NCI-H2107 treated with DMSO at 0.1 percent for 48 hours (cell line): ENCODE measurements around the gene DOLPP1.

Experiments
- DNase-seq: peaks from one replicate; lab custom pipeline; 2025; ENCODE audit not compliant: unreplicated experiment; lab: John Stamatoyannopoulos, UW

DOLPP1 gene

DNA sequence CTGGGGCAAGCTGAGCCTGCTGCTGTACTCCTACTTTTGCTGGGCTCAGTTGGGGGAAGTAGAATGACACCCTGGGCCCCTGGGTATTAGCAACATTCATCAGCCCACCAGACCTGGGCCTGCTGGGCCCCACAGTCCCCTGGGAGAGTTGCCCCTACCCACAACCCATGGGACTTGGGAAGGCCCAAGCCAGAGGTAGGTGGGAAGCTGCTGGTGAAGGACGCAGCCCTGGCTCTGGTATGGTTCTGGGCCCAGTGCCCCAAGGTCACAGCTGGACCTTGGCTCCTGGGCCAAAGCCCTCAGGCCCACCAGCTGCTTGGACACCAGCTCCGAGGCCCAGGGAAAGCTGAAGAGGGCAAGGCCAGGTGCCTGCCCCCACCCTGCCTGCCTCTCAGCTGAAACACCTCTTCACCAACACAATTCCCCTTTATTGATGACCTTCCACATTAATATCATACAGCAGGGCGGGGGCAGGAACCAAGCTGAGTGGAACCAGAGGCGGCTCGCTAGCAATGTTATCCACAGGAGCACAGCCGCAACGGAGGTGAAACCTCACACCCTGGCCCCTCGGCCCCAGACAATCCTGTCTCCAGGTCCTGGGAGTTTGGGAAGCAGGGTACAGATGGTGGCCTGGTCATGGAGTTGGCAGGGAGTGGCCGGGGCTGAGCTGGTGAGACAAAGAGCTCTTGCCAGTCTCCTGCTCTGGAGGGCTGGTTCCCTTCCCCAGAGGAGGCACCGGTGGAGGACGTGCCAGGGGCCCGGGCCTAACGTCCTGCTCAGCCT lies 13.7 kb downstream of the DOLPP1 start:
- DNase-seq = no peak

DNA sequence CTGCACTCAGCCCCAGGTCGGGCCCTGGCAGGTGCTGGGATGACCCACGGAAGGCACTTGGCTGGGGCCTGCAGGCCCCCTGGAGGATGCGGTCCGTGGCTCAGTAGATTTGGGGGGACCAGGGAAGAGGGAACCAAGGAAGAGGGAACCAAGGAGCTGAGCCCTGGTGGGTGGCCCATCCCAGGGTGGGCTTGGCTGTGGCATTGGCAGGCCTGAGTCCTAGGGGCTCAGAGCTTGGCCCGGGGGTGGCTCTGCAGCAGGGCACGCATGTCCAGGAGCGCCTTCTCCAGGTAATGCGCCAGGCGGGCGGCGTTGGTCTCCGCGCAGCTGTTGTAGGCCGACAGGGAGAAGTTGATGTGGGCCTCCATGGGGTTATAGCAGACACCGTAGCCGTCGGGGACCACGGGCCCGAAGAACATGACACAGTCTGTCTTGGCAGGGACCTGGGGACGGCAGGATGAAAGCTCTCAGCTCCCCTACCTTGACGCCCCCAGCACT lies 14.3 kb downstream of the DOLPP1 start:
- no peak for DNase-seq

DNA sequence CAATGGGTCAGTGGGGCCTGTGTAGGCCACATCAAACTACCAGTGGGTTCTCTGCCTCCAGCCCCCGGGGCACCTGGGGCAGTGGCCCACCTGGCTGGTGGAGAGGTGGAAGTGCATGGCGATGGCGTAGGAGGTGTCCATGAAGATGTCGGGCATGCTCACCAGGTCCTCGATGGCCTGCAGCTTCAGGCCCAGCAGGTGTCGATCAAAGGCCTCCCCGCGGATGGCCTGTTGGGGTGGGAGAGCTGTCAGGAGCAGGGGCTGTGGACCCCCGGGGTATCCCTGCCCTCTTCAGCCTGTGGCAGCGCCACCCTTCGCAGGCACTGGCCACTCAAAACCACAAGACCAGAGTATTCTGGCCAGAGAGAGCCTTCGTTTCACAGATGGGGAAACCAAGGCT lies 15.0 kb downstream of the DOLPP1 start:
- DNase-seq = no peak

DNA sequence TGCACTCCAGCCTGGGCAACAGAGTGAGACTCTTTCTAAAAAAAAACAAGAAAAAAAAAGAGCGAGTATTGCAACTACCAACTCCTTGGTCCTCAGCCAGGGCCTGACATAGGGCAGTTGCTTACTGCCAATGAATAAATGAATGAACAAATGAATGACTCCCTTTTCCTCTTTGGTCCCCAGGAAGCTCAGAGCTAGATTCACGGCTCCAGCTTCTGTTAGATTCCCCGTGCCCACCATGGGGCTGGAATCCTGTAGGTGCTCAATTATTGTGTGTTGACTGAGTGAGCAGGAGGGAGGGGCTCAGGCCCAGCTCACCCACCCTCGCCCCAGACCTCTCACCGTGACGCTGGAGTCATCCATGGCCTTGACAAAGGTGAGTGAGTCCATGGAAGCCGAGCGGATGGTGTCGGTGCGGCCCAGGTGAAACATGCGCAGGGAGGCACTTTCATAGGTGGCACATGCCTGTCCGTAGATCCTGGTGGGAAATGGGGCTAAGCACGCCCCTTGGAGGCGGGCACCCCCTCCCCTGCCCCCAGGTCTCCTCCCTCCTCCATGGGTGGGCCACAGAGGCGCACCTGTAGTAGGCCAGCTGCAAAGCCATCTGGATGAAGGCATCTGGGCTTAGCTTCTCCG lies 16.9 kb downstream of the DOLPP1 start:
- DNase-seq = no peak

DNA sequence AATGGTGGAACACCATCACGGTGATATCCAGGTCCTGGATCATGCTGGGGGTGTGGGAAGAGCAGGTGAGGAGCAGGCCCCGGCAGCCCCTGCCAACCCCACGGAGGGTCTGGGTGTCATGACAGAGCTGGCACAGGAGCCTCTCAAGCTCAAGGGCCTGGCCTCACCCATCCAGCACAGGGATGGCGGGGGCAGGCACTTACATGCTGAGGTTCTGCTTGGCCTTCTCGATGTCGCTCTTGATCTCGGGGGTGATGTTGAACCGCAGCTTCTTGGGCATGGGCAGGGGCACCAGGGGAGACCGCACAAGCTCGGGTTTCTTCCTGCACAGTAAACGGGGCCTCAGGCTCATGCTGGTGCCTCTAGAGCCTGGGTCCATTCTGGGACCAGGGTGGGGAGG lies 17.4 kb downstream of the DOLPP1 start:
- no peak for DNase-seq

DNA sequence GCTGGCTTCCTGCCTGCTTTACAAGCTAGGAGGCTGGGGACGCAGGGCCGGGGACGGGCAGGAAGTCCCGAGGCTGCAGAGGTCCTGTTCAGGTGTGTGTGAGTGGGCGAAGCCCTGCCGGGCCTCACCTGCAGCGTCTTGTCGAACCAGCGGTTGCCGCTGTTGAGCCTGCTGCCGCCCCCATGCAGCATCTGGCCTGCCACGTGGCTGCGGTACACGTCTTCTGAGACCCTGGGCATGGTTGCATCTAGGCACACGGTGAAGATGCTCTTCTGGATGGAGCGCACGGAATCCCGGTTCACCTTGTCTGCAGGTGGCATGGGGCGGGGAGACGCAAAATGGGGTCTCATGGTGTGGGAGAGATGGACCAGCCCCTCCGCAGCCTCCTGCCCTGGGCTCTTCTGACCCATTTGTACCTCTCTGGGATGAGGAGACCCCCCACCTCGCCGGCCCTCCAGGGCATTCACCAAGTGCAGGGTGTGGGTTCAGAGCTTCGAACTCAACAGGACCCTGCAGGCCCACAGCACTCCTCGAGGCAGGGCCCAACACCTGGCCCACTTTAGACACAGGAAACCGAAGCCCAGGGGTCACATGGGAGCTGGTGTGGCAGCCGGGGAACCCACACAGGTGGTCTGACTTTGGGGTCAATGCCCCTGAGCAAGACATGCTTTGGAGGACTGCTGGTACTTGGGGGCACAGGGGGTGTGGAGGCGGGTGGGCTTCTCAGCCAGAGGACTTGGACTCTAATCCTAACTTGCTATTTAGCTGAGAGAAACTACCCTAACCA lies 19.7 kb downstream of the DOLPP1 start:
- DNase-seq = no peak

DNA sequence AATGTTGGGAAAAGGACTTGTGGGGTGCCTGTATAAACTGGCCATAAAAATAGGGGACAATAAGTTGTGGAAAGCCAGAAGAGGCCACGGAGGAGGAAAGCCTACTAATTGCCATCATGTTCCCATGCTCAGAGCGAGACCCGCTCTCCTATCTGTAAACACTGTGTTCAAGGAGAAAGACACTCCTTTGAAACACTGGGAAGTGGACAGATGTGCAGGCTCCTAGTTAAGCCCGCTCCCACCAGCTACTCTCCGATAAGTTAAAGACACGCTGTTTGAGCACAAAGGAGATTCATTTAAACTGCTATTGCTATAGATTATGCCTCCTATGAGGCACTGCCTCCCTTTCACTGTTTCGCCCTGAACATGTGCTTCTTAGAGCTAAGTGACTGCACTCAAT lies 20.4 kb downstream of the DOLPP1 start:
- DNase-seq = no peak

DNA sequence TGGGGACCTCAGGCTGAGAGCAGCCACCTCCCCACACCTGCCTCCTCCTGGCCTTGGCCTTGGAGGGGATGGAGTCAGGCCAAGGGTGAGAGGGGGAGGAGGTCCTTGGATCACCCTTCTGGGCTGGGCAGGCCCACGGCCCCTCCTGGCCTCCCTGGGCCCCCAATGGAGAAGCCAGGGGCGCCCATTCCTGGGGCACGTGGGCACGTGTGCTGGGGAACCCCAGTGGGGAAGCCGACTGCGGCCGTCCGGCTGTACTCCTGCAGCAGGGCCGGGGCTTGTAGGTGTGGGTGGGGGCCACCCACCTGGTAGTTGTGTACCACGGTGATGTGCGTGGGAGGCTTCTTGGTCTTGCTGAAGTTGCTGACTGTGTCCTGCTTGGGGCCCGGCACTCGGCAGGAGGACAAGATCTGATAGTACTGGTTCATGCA lies 21.2 kb downstream of the DOLPP1 start:
- no peak for DNase-seq

DNA sequence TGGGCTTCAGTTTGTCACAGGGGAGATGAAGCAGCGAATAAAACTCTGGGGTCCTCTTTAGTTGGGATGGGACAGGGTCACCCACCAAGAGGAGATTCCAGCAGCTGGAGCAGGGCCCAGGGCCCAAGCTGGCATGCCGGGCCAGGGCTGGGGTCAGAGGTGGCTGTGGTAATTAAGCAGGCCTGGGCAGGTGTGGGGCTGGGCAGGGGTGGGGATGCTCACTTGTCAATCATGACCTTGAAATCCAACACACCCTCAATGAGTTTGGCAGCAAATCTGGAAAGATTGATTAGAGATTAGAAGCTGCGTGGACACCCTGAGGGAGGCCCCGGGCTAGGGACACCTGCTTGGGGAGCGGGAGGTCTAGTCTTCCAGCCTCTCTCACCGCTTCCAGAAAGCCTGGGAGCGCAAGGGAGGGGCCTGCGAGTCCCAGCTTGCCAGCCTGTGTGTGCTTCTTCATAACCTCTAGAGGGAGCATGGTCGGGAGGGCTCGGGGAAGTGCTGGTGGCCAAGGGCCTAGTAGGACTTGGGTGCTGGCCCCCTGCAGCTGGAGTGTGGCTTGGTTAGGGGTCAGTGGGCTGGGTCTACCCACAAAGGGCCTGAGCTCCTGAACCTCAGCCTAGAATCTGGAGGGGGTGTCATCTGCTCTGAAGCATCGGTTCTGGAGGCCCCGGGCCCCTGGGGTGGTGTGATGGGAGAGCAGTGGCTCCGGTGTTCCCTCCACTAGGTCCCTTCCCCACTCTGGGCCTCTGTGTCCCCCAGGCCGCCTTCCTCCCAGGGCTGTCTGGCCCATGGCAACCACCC lies 22.1 kb downstream of the DOLPP1 start:
- no peak for DNase-seq

DNA sequence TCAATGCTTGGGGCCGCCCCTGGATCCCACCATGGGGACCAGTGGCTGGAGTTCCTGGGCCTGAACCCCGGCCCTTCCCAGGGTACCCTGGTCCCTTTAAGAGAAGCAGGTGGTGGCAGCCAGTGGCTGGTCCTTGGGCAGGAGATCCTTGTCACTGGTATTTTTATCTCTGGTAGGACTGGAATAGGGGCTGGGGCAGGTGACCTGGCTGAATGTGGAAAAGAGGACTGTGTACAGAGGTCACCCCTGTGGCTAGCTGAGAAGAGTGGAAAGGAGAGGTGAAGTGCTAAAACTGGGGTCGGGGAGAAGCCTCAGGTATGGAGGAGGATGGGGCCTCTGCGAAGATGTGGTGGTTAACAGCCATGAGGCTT lies 22.7 kb downstream of the DOLPP1 start:
- DNase-seq = no peak

DNA sequence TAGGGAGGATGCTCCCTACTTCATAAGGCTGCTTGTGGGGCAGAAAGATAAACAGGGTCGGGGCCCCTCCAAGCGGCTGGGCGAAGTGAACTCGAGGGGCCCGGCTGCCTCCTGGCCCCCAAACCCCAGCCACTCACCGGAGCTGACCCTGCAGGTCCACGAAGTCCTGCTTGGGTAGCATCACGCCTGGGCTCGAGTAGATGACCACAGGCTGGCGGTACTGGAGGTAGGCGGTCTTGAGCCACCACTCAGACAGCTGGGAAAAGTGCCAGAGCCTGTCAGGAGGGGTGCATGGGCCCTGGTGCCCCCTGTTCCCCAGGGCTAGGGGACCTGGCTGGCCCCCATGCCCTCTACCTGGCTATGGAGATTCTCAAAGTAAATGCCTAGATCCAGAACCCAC lies 23.1 kb downstream of the DOLPP1 start:
- DNase-seq = no peak

DNA sequence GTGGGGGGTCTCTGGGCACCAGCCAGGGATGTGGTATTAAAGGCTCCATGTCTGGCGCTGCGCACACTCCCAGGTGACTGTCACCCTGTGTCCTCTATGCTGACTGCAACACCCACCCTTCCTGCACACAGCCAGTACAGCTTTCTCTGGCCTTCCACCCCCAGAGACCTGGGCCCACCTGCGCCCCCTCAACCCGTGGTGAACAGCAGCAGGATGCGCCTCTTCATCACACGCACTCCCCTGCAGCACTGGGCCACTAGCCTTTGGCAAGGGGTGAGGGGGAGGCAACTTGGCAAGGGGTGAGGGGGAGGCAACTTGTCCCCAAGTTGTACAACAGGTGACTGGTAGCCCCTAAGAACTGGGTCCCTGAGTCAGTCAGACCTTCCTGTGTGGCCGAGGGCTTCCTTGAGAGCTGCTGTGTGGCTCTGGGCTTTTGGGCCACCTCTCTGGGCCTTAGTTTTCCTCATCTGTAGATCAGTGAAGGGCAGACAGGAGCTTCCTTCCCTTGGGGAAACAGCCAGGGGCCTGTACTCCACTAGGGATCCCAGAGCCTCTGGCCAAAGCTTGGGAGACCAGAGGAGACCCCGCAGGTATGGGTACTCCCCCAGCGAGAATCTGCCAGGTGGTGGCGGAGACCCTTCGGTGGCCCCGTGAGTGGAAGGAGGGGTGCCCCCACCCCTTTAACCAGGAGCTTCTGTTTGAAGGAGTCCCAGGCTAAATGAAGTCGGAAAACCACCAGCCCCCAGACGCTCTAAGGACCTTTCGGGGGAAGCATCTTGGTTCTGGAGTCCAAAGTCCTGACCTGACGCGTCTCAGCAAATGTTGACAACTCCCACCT lies 25.2 kb downstream of the DOLPP1 start:
- no peak for DNase-seq

DNA sequence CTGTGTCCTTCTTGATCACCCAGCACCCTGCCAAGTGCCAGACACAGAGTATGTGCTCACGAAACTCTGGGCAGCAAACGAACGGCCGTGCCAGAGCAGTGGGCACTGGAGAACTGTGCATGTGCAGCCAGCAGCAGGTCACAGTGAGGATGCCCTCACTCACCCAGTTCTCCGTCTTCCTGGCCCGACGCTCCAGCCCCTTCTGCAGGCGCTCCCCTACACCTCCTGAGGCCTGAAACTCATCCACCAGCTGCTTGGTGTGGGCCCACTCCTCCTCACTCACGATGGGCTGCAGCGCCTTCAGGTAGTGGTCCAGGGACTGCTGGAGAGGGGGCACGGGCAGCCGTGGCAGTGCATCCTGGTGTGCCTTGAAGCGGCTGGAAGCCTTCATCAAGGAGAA lies 26.7 kb downstream of the DOLPP1 start:
- no peak for DNase-seq

DNA sequence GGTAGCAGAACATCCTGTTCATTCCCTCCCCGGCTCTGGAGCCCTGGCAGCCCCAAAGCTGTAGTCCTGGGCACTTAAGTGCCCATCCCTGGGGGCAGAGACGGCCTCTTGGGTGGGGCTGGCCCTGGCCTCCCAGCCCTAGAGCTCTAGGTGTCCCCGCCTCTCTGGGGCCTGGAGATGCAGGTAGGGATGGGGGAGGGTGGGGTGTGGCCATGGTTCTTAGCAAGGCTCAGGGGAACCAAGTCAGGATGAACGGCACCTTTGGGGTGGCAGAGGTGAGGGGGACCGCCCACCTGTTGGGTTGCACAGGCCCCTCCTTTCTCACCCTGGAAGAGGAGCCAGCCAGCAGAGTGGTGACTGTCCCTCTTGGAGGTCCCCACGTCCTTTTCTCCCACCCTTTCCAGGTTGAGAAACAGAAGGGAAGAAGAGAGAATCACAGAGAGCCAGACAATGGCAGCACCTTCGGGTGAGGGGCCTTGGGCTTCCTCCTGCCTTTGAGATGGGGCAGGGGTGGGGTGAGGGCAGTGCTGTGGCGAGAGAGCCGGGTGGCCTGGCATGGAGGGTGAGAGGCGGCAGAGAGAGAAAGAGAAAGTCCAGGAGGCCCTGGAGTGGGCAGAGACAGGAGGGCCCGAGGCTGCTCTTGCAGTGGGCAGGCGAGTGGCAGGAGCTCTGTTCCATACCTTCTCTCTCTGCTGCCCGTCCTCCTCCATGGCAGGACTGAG lies 27.3 kb downstream of the DOLPP1 start:
- no peak for DNase-seq

DNA sequence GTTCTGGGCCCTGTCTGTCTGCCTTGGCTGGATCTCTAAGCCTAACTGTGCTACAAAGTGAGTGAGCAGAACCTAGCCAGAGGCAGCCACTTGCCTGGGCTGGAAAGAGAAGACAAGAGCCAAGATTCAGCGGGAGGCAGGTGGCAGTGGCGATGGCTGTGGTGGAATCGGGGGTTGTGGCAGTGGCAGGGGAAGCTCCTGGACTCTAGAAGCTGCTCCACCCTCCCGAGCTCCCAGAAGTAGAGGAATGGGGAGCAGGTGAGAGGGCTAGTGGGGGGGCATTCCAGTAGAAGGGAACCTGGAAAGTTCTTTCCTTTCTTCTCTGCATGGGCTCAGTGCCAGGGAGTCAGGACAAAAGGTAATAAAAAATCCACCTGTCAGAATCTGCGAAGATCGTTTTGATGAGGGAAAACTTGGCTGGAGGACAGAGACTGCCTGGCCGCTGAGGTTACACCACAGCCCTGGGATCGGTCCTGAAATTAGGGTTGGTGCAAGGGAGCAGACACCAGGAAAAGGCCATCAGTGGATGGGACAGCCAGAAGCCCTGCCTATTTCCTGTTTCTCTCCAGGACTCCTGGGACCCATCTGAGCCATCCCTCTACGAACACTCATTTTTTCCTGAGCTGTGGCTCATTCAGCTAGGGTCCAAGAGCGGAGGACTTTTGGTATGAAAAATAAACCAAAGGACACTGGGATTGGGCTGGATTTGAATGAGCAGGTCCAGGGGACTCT lies 28.1 kb downstream of the DOLPP1 start:
- peak; percentile 11 for DNase-seq

DNA sequence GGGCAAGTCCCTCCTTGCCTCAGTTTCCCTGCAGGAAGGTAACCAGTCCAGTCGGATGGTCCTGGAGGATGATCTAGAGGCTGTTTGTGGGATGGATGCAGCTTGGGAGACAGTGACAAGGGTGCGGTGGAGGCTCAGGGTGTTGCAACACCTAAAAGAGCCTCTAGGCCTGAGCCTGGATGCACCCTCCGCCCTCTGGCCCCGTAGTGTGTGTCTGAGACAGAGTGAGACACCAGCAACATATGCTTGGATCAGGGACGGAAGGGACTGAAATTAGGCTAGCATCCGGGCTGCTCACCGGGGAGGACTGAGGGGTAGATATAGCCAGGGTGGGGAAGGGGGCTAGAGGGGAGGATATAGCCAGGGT lies 28.6 kb downstream of the DOLPP1 start:
- no peak for DNase-seq

DNA sequence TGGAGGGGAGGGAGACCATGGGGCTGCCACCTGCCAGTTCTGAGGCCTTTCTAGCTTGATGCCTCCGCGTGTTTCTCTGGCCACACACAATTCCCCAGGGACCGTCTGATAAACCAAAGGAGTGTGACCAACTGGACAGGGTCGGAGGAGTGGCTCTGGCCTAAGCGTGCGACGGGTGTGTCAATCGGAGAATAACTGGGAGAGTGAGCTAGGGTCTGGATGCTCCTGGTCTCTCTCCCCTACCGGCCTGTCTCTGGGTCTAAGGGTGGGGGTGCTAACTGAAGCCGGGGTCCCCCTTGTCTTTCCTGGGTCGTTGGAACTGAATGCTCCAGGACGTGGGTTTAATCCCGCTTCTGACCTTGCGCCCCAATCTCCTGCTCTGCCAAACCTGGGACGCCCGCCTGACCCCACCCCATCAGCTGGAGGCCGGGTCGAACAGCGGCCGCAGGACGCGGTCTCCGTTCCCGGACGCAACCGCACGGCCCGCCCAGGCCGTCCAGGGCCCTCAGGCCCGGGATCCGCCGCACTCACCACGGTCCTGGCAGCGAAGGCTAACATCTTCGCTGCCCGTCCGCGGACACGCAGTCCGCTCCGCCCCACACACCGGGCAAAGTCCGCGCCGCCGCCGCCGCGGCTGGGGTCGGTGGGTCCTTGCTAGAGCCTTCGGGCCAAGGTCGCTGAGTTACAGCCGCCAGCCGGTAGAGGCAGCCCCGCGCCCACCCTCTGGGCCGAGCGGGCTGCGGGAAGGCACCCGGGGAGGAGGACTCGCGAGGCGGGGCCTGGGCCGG lies 29.2 kb downstream of the DOLPP1 start:
- no peak for DNase-seq
